GM23338 (cell line): Measurements from ENCODE around the gene RFX7. TPM values are rescaled to one million over a fixed set of nuclear protein-coding genes. Genes with fewer than 3 reads are reported as not detected.

ENCODE experiments used
- ATAC-seq: fragments of 200-7000 bp; cut with Tn5 transposase; 3 replicates; pipeline ENCODE4 v1.9.1; 2020
- DNase-seq: peaks from one replicate; pipeline ENCODE4 v3.0.0-alpha.2; 2015; ENCODE audit warnings: low spot score
- H2AFZ ChIP-seq: fragments of 200-600 bp; sonication (generic); 2 replicates; pipeline ENCODE4 v1.8.0; 2016; ENCODE audit warnings: antibody characterized with exemption, mild to moderate bottlenecking, moderate library complexity
- H3F3A ChIP-seq: fragments of 200-600 bp; sonication (generic); replicated peaks from 2 replicates; pipeline ENCODE4 v1.8.0; 2017; ENCODE audit warnings: antibody characterized with exemption, mixed run types, low read depth
- H3K27ac ChIP-seq: fragments of 200-600 bp; sonication (generic); 2 replicates; pipeline ENCODE4 v1.6.1; 2016; ENCODE audit warnings: low read depth
- H3K27me3 ChIP-seq: fragments of 200-600 bp; sonication (generic); 2 replicates; pipeline ENCODE4 v1.8.0; 2016; ENCODE audit warnings: mild to moderate bottlenecking, mixed run types, moderate library complexity; ENCODE audit not compliant: insufficient read depth
- H3K36me3 ChIP-seq: fragments of 200-600 bp; sonication (generic); 2 replicates; pipeline ENCODE4 v1.8.0; 2016; ENCODE audit warnings: mild to moderate bottlenecking; ENCODE audit not compliant: insufficient read depth
- H3K4me1 ChIP-seq: fragments of 200-600 bp; sonication (generic); 2 replicates; pipeline ENCODE4 v1.8.0; 2016; ENCODE audit warnings: mild to moderate bottlenecking, moderate library complexity; ENCODE audit not compliant: insufficient read depth
- H3K4me2 ChIP-seq: fragments of 200-600 bp; sonication (generic); 2 replicates; pipeline ENCODE4 v1.7.1; 2017; ENCODE audit warnings: mixed run types
- H3K4me3 ChIP-seq: fragments of 200-600 bp; sonication (generic); 2 replicates; pipeline ENCODE4 v1.6.1; 2016; ENCODE audit warnings: mixed run types
- H3K79me2 ChIP-seq: fragments of 200-600 bp; sonication (generic); replicated peaks from 2 replicates; pipeline ENCODE4 v1.8.0; 2017; ENCODE audit warnings: mild to moderate bottlenecking; ENCODE audit not compliant: insufficient read depth
- H3K9me2 ChIP-seq: fragments of 200-600 bp; sonication (generic); 2 replicates; pipeline ENCODE4 v1.8.0; 2017; ENCODE audit not compliant: insufficient read depth
- H4K20me1 ChIP-seq: fragments of 200-600 bp; sonication (generic); replicated peaks from 2 replicates; pipeline ENCODE4 v1.8.0; 2017; ENCODE audit warnings: mild to moderate bottlenecking; ENCODE audit not compliant: insufficient read depth
- H3K27ac Mint-ChIP-seq: 2 replicates; pipeline ENCODE4 v1.8.0; 2020; ENCODE audit warnings: inconsistent platforms, mild to moderate bottlenecking, moderate library complexity, mixed read lengths
- H3K27me3 Mint-ChIP-seq: 3 replicates; pipeline ENCODE4 v1.8.0; 2022; ENCODE audit warnings: low read depth, mild to moderate bottlenecking, moderate library complexity, mixed read lengths, inconsistent platforms; ENCODE audit not compliant: insufficient read depth, poor library complexity
- H3K36me3 Mint-ChIP-seq: 3 replicates; pipeline ENCODE4 v1.8.0; 2021; ENCODE audit warnings: low read depth, mild to moderate bottlenecking, inconsistent platforms, moderate library complexity, mixed read lengths
- H3K4me1 Mint-ChIP-seq: 3 replicates; pipeline ENCODE4 v1.8.0; 2020; ENCODE audit warnings: mild to moderate bottlenecking, inconsistent platforms, mixed read lengths
- H3K4me3 Mint-ChIP-seq: 3 replicates; pipeline ENCODE4 v1.8.0; 2021; ENCODE audit warnings: moderate library complexity, mild to moderate bottlenecking, inconsistent platforms, mixed read lengths
- H3K9me3 Mint-ChIP-seq: 3 replicates; pipeline ENCODE4 v1.8.0; 2020; ENCODE audit warnings: moderate library complexity, mild to moderate bottlenecking, inconsistent platforms, mixed read lengths
- CREB1 ChIP-seq: fragments of 250-450 bp; sonication (Bioruptor Pico); IDR thresholded peaks from 2 replicates; pipeline ENCODE4 v1.5.0; 2020; ENCODE audit warnings: low read depth, mild to moderate bottlenecking, moderate library complexity
- EZH2 ChIP-seq: fragments of 200-600 bp; sonication (generic); IDR thresholded peaks from one replicate; pipeline ENCODE4 v1.8.0; 2017; ENCODE audit warnings: antibody characterized with exemption, mild to moderate bottlenecking, low read depth; ENCODE audit not compliant: unreplicated experiment
- EZH2phosphoT487 ChIP-seq: fragments of 200-600 bp; sonication (generic); IDR thresholded peaks from one replicate; pipeline ENCODE4 v1.8.1; 2018; ENCODE audit warnings: antibody characterized with exemption; ENCODE audit not compliant: unreplicated experiment
- JUNB ChIP-seq: IDR thresholded peaks from one replicate; pipeline ENCODE4 v1.6.1; 2016; ENCODE audit warnings: antibody characterized with exemption; ENCODE audit not compliant: unreplicated experiment
- NANOG ChIP-seq: IDR thresholded peaks from 2 replicates; pipeline ENCODE4 v1.6.1; 2016; ENCODE audit warnings: antibody characterized with exemption, borderline replicate concordance
- POLR2AphosphoS5 ChIP-seq: IDR thresholded peaks from 2 replicates; pipeline ENCODE4 v1.6.1; 2016; ENCODE audit warnings: antibody characterized with exemption, low read depth
- REST ChIP-seq: IDR thresholded peaks from one replicate; pipeline ENCODE4 v1.6.1; 2018; ENCODE audit warnings: antibody characterized with exemption; ENCODE audit not compliant: unreplicated experiment
- STAT1 ChIP-seq: IDR thresholded peaks from one replicate; pipeline ENCODE4 v1.6.1; 2016; ENCODE audit warnings: antibody characterized with exemption; ENCODE audit not compliant: unreplicated experiment
- ZNF114 ChIP-seq: fragments of 250-450 bp; sonication (Bioruptor Pico); IDR thresholded peaks from 2 replicates; pipeline ENCODE4 v1.5.0; 2020; ENCODE audit warnings: mild to moderate bottlenecking, moderate library complexity
- polyA plus RNA-seq: library from polyadenylated mRNA; unstranded; fragments of >200 nt; fragmentation: Nextera tagmentation; extraction: Ambion mirVana; gene quantifications from 2 replicates; pipeline ENCODE4 v1.2.1, GENCODE V29; 2016
- total RNA-seq: library from RNA; depleted of rRNA; stranded (reverse); fragments of >200 nt; shearing (Covaris generic); gene quantifications from 2 replicates; pipeline ENCODE4 v1.2.3, GENCODE V29; 2014
- TF ChIP-seq, protein P1 (sequence below): fragments of 250-450 bp; sonication (Bioruptor Pico); IDR thresholded peaks from 2 replicates; pipeline ENCODE4 v1.5.0; 2020; ENCODE audit warnings: mild to moderate bottlenecking, moderate library complexity
- TF ChIP-seq, protein P2 (sequence below): IDR thresholded peaks from 2 replicates; pipeline ENCODE4 v1.6.1; 2016; ENCODE audit warnings: antibody characterized with exemption

Gene RFX7
- total and polyA plus RNA-seq, 2 experiments from 2014 or later = 17.6 to 33.6 TPM

DNA sequence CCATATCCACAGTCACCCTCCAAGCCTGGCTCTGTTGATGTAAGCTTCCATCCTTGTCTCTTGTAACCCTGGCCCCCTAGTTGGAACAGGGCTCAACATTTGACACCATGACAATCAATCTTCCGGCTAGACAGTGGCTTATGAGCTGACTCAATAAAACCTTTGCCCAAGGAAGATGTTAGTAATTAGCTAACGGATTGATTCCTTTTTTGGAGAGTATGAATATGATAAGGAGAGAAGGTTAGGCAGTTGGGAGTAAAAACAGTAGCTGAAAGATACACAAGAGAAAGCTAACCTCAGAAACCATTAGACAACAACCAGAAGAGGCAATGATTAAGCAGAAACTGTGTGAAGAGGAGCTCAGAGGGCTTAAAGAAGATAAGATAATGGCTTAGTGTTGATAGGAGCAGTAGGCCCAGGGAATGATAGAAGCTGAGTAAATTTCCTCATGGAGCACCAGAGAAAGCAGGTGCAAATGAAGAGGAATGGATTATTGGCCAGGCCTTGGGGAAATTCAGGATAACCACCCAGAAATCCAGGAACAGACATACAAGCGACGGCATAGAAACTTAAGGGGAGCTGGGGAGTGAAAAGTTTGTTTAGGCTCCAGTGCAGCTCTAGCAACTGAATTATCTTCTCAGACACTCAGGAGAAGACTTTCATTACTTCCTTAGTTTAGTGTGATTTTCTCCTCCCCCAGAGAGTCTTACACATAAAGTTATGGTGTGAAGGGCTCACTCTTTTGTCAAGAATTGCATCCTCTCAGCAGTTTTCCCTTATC lies 7.8 kb upstream of the RFX7 start:
- DNase-seq (no peak), ATAC-seq (no peak)
- Mint-ChIP-seq H3K27ac (no peak overlapping the region; the same call in 1 of the 2 replicates), H3K27me3 (peaks cover 4% of the 10 kb centered on the region), H3K4me1 (peaks cover 27% of the 10 kb centered on the region; the same call in 2 of the 3 replicates), H3K4me3 (no peak overlapping the region), H3K36me3 (no peaks in the 10 kb centered on the region), H3K9me3 (no peaks in the 10 kb centered on the region)
- Histone ChIP-seq H2AFZ (no peak overlapping the region), H3K4me1 (peaks cover 8% of the 10 kb centered on the region), H3F3A (no peaks in the 10 kb centered on the region), H3K79me2 (no peaks in the 10 kb centered on the region), H3K4me3 (no peak overlapping the region), H3K9me2 (no peaks in the 10 kb centered on the region), H3K27ac (no peak overlapping the region), H3K4me2 (no peak overlapping the region), H3K36me3 (no peaks in the 10 kb centered on the region), H4K20me1 (no peaks in the 10 kb centered on the region), H3K27me3 (no peaks in the 10 kb centered on the region)
- no peak for TF ChIP-seq ZNF114
- TF ChIP-seq JUNB = no peak

GRCh38 chr15:56250626-56251025 lies 6.9 kb upstream of the RFX7 start:
- DNase-seq = no peak
- Mint-ChIP-seq H3K36me3 (no peaks in the 10 kb centered on the region), H3K4me1 (peaks cover 30% of the 10 kb centered on the region), H3K27me3 (peaks cover 4% of the 10 kb centered on the region), H3K4me3 (no peak overlapping the region), H3K9me3 (no peaks in the 10 kb centered on the region), H3K27ac (no peak overlapping the region)
- Histone ChIP-seq H4K20me1 (no peaks in the 10 kb centered on the region), H3K36me3 (no peaks in the 10 kb centered on the region), H3F3A (no peaks in the 10 kb centered on the region; the same call in 1 of the 2 replicates), H3K27me3 (no peaks in the 10 kb centered on the region), H3K4me3 (no peak overlapping the region), H3K79me2 (no peaks in the 10 kb centered on the region), H2AFZ (no peak overlapping the region), H3K4me1 (peaks cover 10% of the 10 kb centered on the region), H3K4me2 (no peak overlapping the region), H3K27ac (no peak overlapping the region), H3K9me2 (no peaks in the 10 kb centered on the region)
- no peak for ATAC-seq
- TF ChIP-seq EZH2 (no peak), STAT1 (no peak), REST (no peak), NANOG (no peak), CREB1 (CRISPR knock-in tag) (no peak), EZH2phosphoT487 (no peak), ZNF114 (no peak), JUNB (no peak), POLR2AphosphoS5 (no peak)
- TF ChIP-seq, protein P1, sequence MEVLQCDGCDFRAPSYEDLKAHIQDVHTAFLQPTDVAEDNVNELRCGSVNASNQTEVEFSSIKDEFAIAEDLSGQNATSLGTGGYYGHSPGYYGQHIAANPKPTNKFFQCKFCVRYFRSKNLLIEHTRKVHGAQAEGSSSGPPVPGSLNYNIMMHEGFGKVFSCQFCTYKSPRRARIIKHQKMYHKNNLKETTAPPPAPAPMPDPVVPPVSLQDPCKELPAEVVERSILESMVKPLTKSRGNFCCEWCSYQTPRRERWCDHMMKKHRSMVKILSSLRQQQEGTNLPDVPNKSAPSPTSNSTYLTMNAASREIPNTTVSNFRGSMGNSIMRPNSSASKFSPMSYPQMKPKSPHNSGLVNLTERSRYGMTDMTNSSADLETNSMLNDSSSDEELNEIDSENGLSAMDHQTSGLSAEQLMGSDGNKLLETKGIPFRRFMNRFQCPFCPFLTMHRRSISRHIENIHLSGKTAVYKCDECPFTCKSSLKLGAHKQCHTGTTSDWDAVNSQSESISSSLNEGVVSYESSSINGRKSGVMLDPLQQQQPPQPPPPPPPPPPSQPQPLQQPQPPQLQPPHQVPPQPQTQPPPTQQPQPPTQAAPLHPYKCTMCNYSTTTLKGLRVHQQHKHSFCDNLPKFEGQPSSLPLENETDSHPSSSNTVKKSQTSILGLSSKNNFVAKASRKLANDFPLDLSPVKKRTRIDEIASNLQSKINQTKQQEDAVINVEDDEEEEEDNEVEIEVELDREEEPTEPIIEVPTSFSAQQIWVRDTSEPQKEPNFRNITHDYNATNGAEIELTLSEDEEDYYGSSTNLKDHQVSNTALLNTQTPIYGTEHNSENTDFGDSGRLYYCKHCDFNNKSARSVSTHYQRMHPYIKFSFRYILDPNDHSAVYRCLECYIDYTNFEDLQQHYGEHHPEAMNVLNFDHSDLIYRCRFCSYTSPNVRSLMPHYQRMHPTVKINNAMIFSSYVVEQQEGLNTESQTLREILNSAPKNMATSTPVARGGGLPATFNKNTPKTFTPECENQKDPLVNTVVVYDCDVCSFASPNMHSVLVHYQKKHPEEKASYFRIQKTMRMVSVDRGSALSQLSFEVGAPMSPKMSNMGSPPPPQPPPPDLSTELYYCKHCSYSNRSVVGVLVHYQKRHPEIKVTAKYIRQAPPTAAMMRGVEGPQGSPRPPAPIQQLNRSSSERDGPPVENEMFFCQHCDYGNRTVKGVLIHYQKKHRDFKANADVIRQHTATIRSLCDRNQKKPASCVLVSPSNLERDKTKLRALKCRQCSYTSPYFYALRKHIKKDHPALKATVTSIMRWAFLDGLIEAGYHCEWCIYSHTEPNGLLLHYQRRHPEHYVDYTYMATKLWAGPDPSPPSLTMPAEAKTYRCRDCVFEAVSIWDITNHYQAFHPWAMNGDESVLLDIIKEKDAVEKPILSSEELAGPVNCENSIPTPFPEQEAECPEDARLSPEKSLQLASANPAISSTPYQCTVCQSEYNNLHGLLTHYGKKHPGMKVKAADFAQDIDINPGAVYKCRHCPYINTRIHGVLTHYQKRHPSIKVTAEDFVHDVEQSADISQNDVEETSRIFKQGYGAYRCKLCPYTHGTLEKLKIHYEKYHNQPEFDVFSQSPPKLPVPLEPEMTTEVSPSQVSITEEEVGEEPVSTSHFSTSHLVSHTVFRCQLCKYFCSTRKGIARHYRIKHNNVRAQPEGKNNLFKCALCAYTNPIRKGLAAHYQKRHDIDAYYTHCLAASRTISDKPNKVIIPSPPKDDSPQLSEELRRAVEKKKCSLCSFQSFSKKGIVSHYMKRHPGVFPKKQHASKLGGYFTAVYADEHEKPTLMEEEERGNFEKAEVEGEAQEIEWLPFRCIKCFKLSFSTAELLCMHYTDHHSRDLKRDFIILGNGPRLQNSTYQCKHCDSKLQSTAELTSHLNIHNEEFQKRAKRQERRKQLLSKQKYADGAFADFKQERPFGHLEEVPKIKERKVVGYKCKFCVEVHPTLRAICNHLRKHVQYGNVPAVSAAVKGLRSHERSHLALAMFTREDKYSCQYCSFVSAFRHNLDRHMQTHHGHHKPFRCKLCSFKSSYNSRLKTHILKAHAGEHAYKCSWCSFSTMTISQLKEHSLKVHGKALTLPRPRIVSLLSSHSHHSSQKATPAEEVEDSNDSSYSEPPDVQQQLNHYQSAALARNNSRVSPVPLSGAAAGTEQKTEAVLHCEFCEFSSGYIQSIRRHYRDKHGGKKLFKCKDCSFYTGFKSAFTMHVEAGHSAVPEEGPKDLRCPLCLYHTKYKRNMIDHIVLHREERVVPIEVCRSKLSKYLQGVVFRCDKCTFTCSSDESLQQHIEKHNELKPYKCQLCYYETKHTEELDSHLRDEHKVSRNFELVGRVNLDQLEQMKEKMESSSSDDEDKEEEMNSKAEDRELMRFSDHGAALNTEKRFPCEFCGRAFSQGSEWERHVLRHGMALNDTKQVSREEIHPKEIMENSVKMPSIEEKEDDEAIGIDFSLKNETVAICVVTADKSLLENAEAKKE (CRISPR knock-in tag) = no peak
- TF ChIP-seq, protein P2, sequence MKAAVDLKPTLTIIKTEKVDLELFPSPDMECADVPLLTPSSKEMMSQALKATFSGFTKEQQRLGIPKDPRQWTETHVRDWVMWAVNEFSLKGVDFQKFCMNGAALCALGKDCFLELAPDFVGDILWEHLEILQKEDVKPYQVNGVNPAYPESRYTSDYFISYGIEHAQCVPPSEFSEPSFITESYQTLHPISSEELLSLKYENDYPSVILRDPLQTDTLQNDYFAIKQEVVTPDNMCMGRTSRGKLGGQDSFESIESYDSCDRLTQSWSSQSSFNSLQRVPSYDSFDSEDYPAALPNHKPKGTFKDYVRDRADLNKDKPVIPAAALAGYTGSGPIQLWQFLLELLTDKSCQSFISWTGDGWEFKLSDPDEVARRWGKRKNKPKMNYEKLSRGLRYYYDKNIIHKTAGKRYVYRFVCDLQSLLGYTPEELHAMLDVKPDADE = no peak
